HepG2 (cell line): ENCODE results near the gene EP300. TPM values are rescaled to one million over a fixed set of nuclear protein-coding genes. Genes with fewer than 3 reads are reported as not detected.
"Not testable (repeated sequence)": the region's sequence is repeated elsewhere in the genome, so short reads cannot be mapped to it uniquely, and the experiment has no call there.

Experiments
- ATAC-seq: fragments of 200-7000 bp; cut with Tn5 transposase; 3 replicates; pipeline ENCODE4 v1.9.1; 2020; ENCODE audit warnings: mild to moderate bottlenecking, moderate library complexity
- BruUV-seq: library from RNA; stranded (reverse); fragments of 400-500 nt; replicated peaks from 2 replicates; lab custom pipeline; 2021; lab: Mats Ljungman, UMichigan
- CTCF ChIA-PET: fragments of 300-600 bp; formaldehyde crosslinking; extraction: SDS; loops from one replicate; lab custom pipeline; 2021; ENCODE audit warnings: low total read pairs, inconsistent platforms, low intra/inter-chr PET ratio; lab: Yijun Ruan, JAX
- POLR2A ChIA-PET: fragments of 350-600 bp; sonication (Branson Sonifier 250); formaldehyde crosslinking; loops from one replicate; lab custom pipeline; 2020; ENCODE audit warnings: antibody characterized with exemption, inconsistent platforms; lab: Yijun Ruan, JAX
- DNase-seq: peaks from one replicate; pipeline ENCODE4 v3.0.0-alpha.2; 2015; ENCODE audit warnings: low spot score
- FAIRE-seq: peaks from 3 replicates; lab custom pipeline; 2011; peaks lifted over from hg19 to GRCh38; lab: Jason Lieb, UNC
- H2AFZ ChIP-seq: one replicate; pipeline ENCODE4 v1.6.1; 2011; ENCODE audit warnings: low read length, inconsistent platforms
- H3K27ac ChIP-seq: fragments of 300-600 bp; 3 replicates; pipeline ENCODE4 v1.8.0; 2011; ENCODE audit warnings: mixed run types, mild to moderate bottlenecking, mixed read lengths, low read length, inconsistent platforms; ENCODE audit not compliant: insufficient read depth; ENCODE audit errors: extremely low read length
- H3K27me3 ChIP-seq, 2 experiments: fragments of 200-600 bp in 1 of 2; 2 replicates in 1 of 2; 3 replicates in 1 of 2; pipeline versions ENCODE4 v1.6.0 to v1.8.0; 2011; ENCODE audit warnings: low read length in 2 of 2, mild to moderate bottlenecking in 2 of 2, moderate library complexity in 2 of 2, inconsistent platforms in 1 of 2; ENCODE audit not compliant: insufficient read depth in 2 of 2, control insufficient read depth in 1 of 2
- H3K36me3 ChIP-seq, 2 experiments: fragments of 200-600 bp in 1 of 2; replicated peaks in 1 of 2; 2 replicates in 1 of 2; 3 replicates in 1 of 2; pipeline versions ENCODE4 v1.5.1 to v1.8.0; 2011; ENCODE audit warnings: low read length in 2 of 2, inconsistent platforms in 1 of 2; ENCODE audit not compliant: insufficient read depth in 2 of 2, control insufficient read depth in 1 of 2
- H3K4me1 ChIP-seq: 2 replicates; pipeline ENCODE4 v1.5.1; 2012; ENCODE audit warnings: low read length, inconsistent platforms; ENCODE audit not compliant: insufficient read depth
- H3K4me2 ChIP-seq: 2 replicates; pipeline ENCODE4 v1.6.0; 2011; ENCODE audit warnings: low read depth, low read length, inconsistent platforms
- H3K4me3 ChIP-seq, 3 experiments: fragments of 200-600 bp in 1 of 3; sonication (generic), shearing (Covaris generic) in 1 of 3; replicated peaks in 1 of 3; 2 replicates each; pipeline ENCODE4 v1.5.1; 2011 to 2016; ENCODE audit warnings: low read length in 3 of 3, inconsistent platforms in 2 of 3, low read depth in 2 of 3, mild to moderate bottlenecking in 2 of 3, control low read depth in 1 of 3, mixed read lengths in 1 of 3; ENCODE audit not compliant: insufficient read depth in 1 of 3
- H3K79me2 ChIP-seq: one replicate; pipeline ENCODE4 v1.6.1; 2011; ENCODE audit warnings: low read length, inconsistent platforms; ENCODE audit not compliant: insufficient read depth
- H3K9ac ChIP-seq: 2 replicates; pipeline ENCODE4 v1.6.0; 2011; ENCODE audit warnings: mild to moderate bottlenecking, low read depth, low read length, inconsistent platforms; ENCODE audit not compliant: insufficient read depth
- H3K9me3 ChIP-seq: 2 replicates; pipeline ENCODE4 v1.5.1; 2012; ENCODE audit warnings: mild to moderate bottlenecking, low read length
- H4K20me1 ChIP-seq: 2 replicates; pipeline ENCODE4 v1.6.0; 2011; ENCODE audit warnings: inconsistent platforms, mild to moderate bottlenecking, low read length, moderate library complexity; ENCODE audit not compliant: insufficient read depth
- ARID2 ChIP-seq: sonication (generic); formaldehyde crosslinking; IDR thresholded peaks from 2 replicates; pipeline ENCODE4 v1.8.1; 2022; ENCODE audit warnings: mild to moderate bottlenecking, missing genetic modification reagents, borderline replicate concordance
- BRD4 ChIP-seq: sonication (generic); formaldehyde crosslinking; IDR thresholded peaks from 2 replicates; pipeline ENCODE4 v1.4.0; 2020; ENCODE audit warnings: missing genetic modification reagents
- NFRKB ChIP-seq: fragments of 450-650 bp; IDR thresholded peaks from 2 replicates; pipeline ENCODE4 v1.6.1; 2017
- RFX5 ChIP-seq: IDR thresholded peaks from 2 replicates; pipeline ENCODE4 v1.6.1; 2011; ENCODE audit warnings: low read depth, low read length, improper control_type of control experiment
- SSRP1 ChIP-seq: IDR thresholded peaks from 2 replicates; pipeline ENCODE4 v1.6.1; 2016; ENCODE audit warnings: control low read depth
- THYN1 ChIP-seq: sonication (generic); formaldehyde crosslinking; IDR thresholded peaks from 2 replicates; pipeline ENCODE4 v1.8.1; 2023; ENCODE audit warnings: low read depth, mild to moderate bottlenecking, moderate library complexity, missing genetic modification reagents, borderline replicate concordance
- TOPORS ChIP-seq: sonication (generic); formaldehyde crosslinking; IDR thresholded peaks from 2 replicates; pipeline ENCODE4 v1.8.0; 2023; ENCODE audit warnings: mild to moderate bottlenecking, missing genetic modification reagents
- ZBTB20 ChIP-seq: sonication (generic); formaldehyde crosslinking; IDR thresholded peaks from 2 replicates; pipeline ENCODE4 v1.8.1; 2023; ENCODE audit warnings: missing genetic modification reagents, low read depth, mild to moderate bottlenecking, borderline replicate concordance
- ZNF24 ChIP-seq: fragments of 450-650 bp; IDR thresholded peaks from 2 replicates; pipeline ENCODE4 v1.6.1; 2017; ENCODE audit warnings: antibody characterized with exemption, mild to moderate bottlenecking
- ZNF598 ChIP-seq: sonication (generic); formaldehyde crosslinking; IDR thresholded peaks from 2 replicates; pipeline ENCODE4 v1.5.1; 2020; ENCODE audit warnings: mild to moderate bottlenecking, missing genetic modification reagents, borderline replicate concordance
- ZNF687 ChIP-seq: sonication (generic); formaldehyde crosslinking; IDR thresholded peaks from 2 replicates; pipeline ENCODE4 v1.5.1; 2020; ENCODE audit warnings: mild to moderate bottlenecking, missing genetic modification reagents, moderate library complexity
- ZNF703 ChIP-seq: sonication (generic); formaldehyde crosslinking; IDR thresholded peaks from 2 replicates; pipeline ENCODE4 v1.5.1; 2020; ENCODE audit warnings: missing genetic modification reagents, mild to moderate bottlenecking, moderate library complexity, borderline replicate concordance
- ZNF746 ChIP-seq: sonication (generic); formaldehyde crosslinking; IDR thresholded peaks from 2 replicates; pipeline ENCODE4 v1.8.0; 2022; ENCODE audit warnings: mild to moderate bottlenecking, missing genetic modification reagents
- WGBS: methylation state at CpG from one replicate; pipeline ENCODE4 v1.1.6; 2017; ENCODE audit warnings: low lambda C conversion rate; 5-methylcytosine and 5-hydroxymethylcytosine counted together
- in situ Hi-C: cut with HindIII; loops from 2 replicates; pipeline ENCODE4 v1.10.0; 2017; ENCODE audit warnings: low pct_unique_long_range_greater_than_20kb; ENCODE audit not compliant: extremely low pct_ligation_motif_present
- intact Hi-C: fragments of 100-400 bp; cut with micrococcal nuclease; formaldehyde crosslinking; loops from one replicate; pipeline ENCODE4 v1.10.0; 2022; ENCODE audit not compliant: unreplicated experiment
- polyA plus RNA-seq, 8 experiments: library from polyadenylated mRNA; depleted of rRNA in 3 of 8; stranded (reverse) in 7 of 8; unstranded in 1 of 8; fragments of >200 nt; fragmentation: Illumina TruSeq in 4 of 8; extraction: Trizol in 4 of 8; gene quantifications; 2 replicates each; pipeline versions ENCODE4 v1.2.1 to v1.2.3, GENCODE V29; 2011 to 2016; ENCODE audit warnings: low read depth in 4 of 8, missing spikeins in 1 of 8, mixed read lengths in 1 of 8; ENCODE audit not compliant: insufficient read depth in 1 of 8
- total RNA-seq, 5 experiments: library from RNA; depleted of rRNA; stranded (reverse); fragments of >200 nt; fragmentation: Illumina TruSeq; extraction: Trizol; gene quantifications; 2 replicates each; pipeline ENCODE4 v1.2.3, GENCODE V29; 2016; ENCODE audit warnings: low read depth in 1 of 5
- TF ChIP-seq, protein P1 (sequence below): sonication (generic); formaldehyde crosslinking; IDR thresholded peaks from 2 replicates; pipeline ENCODE4 v1.4.0; 2020; ENCODE audit warnings: missing genetic modification reagents

The EP300 gene
- total and polyA plus RNA-seq, 2 of the 13 experiments (the other 11 are each of a cell fraction or from before 2014, with no cell fraction given), result 13.6 to 14.9 TPM

GRCh38 chr22:41067968-41068367 lies 24.4 kb upstream of the EP300 start:
- not testable (repeated sequence) for FAIRE-seq, ATAC-seq
- CTCF ChIA-PET, result interaction anchor here (1.0 kb wide), 1 partner anchor 146 kb away, joined by 4 read pairs; no protein-coding TSS in a partner anchor

GRCh38 chr22:41070665-41071331 lies 21.6 kb upstream of the EP300 start:
- 0 out of 2 replicates have a peak, but pooled peaks cover 5% of the 10 kb centered on the region for H3K4me1 ChIP-seq
- intact Hi-C loops (no loop called here), in situ Hi-C loops (no loop called here)
- no peak overlapping the region for H3K9ac ChIP-seq
- H3K27ac ChIP-seq, result no peak overlapping the region
- POLR2A ChIA-PET, result no interaction called here
- CTCF ChIA-PET, result no interaction called here
- ATAC-seq, result no peak
- no peaks in the 10 kb centered on the region for H3K36me3 ChIP-seq
- no peak overlapping the region for H3K4me3 ChIP-seq
- H3K4me2 ChIP-seq, result no peak overlapping the region
- H3K27me3 ChIP-seq, result no peaks in the 10 kb centered on the region
- no peaks in the 10 kb centered on the region for H4K20me1 ChIP-seq
- no peak for FAIRE-seq
- WGBS, result 50% methylated on average over 14 of the region's 14 CpGs
- H3K79me2 ChIP-seq, result no peaks in the 10 kb centered on the region
- DNase-seq, result no peak
- H3K9me3 ChIP-seq, result no peaks in the 10 kb centered on the region
- BruUV-seq, result no TSS peak
- no peak overlapping the region for H2AFZ ChIP-seq
- TF ChIP-seq ZNF703 (CRISPR knock-in tag), result no peak
- TF ChIP-seq BRD4, result no peak
- TF ChIP-seq SSRP1 (CRISPR knock-in tag), result no peak
- TF ChIP-seq ZNF24, result no peak
- TF ChIP-seq TOPORS, result no peak
- no peak for TF ChIP-seq NFRKB
- no peak for TF ChIP-seq ZNF598 (CRISPR knock-in tag)
- TF ChIP-seq ZNF687 (CRISPR knock-in tag), result no peak
- no peak for TF ChIP-seq ZNF746 (CRISPR knock-in tag)
- TF ChIP-seq ZBTB20, result no peak
- TF ChIP-seq ARID2 (CRISPR knock-in tag), result no peak
- no peak for TF ChIP-seq THYN1 (CRISPR knock-in tag)
- TF ChIP-seq, protein P1, sequence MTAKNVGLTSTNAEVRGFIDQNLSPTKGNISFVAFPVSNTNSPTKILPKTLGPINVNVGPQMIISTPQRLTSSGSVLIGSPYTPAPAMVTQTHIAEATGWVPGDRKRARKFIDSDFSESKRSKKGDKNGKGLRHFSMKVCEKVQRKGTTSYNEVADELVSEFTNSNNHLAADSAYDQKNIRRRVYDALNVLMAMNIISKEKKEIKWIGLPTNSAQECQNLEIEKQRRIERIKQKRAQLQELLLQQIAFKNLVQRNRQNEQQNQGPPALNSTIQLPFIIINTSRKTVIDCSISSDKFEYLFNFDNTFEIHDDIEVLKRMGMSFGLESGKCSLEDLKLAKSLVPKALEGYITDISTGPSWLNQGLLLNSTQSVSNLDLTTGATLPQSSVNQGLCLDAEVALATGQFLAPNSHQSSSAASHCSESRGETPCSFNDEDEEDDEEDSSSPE (CRISPR knock-in tag), result no peak

More at GRCh38 chr22:41067968-41068367, 24.4 kb upstream of the EP300 start:
- POLR2A ChIA-PET, H3K9ac ChIP-seq, H3K27me3 ChIP-seq, in situ Hi-C loops, H3K4me2 ChIP-seq, H3K9me3 ChIP-seq, H3K79me2 ChIP-seq, H3K36me3 ChIP-seq, DNase-seq, intact Hi-C loops, H3K27ac ChIP-seq, H4K20me1 ChIP-seq, BruUV-seq, H3K4me1 ChIP-seq, H2AFZ ChIP-seq, H3K4me3 ChIP-seq: not testable (repeated sequence)
- WGBS, result 58% methylated on average over 10 of the region's 10 CpGs
- TF ChIP-seq RFX5, result 0 out of 2 replicates have a peak, but pooled peaks have one; percentile 17
